PC-3 (cell line): Measurements from ENCODE around the gene NLN. TPM values are rescaled to one million over a fixed set of nuclear protein-coding genes. Genes with fewer than 3 reads are reported as not detected.

ENCODE experiments used
- ATAC-seq: fragments of 200-7000 bp; cut with Tn5 transposase; 2 replicates; pipeline ENCODE4 v1.9.1; 2020; ENCODE audit warnings: mild to moderate bottlenecking, moderate library complexity
- BruUV-seq: library from RNA; stranded (reverse); fragments of 400-500 nt; replicated peaks from 2 replicates; lab custom pipeline; 2021; lab: Mats Ljungman, UMichigan
- CTCF ChIA-PET: fragments of 300-600 bp; sonication (Branson Sonifier 250); formaldehyde crosslinking; loops from one replicate; lab custom pipeline; 2022; ENCODE audit warnings: antibody characterized with exemption; lab: Charles Lee
- POLR2A ChIA-PET: fragments of 300-600 bp; sonication (Branson Sonifier 250); formaldehyde crosslinking; loops from one replicate; lab custom pipeline; 2022; ENCODE audit warnings: antibody characterized with exemption; ENCODE audit not compliant: unreplicated experiment; lab: Charles Lee
- DNase-seq: peaks from one replicate; pipeline ENCODE4 v3.0.0-alpha.2; 2015
- H2AFZ ChIP-seq: fragments of 300-600 bp; sonication (generic); 2 replicates; pipeline ENCODE4 v1.6.0; 2016; ENCODE audit warnings: antibody characterized with exemption, low read length
- H3F3A ChIP-seq: fragments of 300-600 bp; sonication (generic); one replicate; pipeline ENCODE4 v1.6.0; 2017; ENCODE audit warnings: antibody characterized with exemption, low read length, control low read depth, mild to moderate bottlenecking; ENCODE audit not compliant: unreplicated experiment
- H3K27ac ChIP-seq: fragments of 300-600 bp; sonication (generic); 2 replicates; pipeline ENCODE4 v1.5.1; 2016; ENCODE audit warnings: mild to moderate bottlenecking, low read length
- H3K27me3 ChIP-seq: fragments of 300-600 bp; sonication (generic); 2 replicates; pipeline ENCODE4 v1.6.1; 2016; ENCODE audit warnings: low read length, mixed read lengths
- H3K36me3 ChIP-seq: fragments of 300-600 bp; sonication (generic); 2 replicates; pipeline ENCODE4 v1.6.1; 2016; ENCODE audit warnings: low read depth, mixed run types, low read length, mixed read lengths
- H3K4me1 ChIP-seq: fragments of 300-600 bp; sonication (generic); 2 replicates; pipeline ENCODE4 v1.5.1; 2016; ENCODE audit warnings: low read length; ENCODE audit not compliant: insufficient read depth
- H3K4me2 ChIP-seq: fragments of 300-600 bp; sonication (generic); 2 replicates; pipeline ENCODE4 v1.6.0; 2016; ENCODE audit warnings: low read length
- H3K4me3 ChIP-seq: fragments of 300-600 bp; sonication (generic); 2 replicates; pipeline ENCODE4 v1.5.1; 2016; ENCODE audit warnings: mild to moderate bottlenecking, low read length, mixed read lengths
- H3K79me2 ChIP-seq: fragments of 300-600 bp; sonication (generic); 2 replicates; pipeline ENCODE4 v1.6.1; 2017; ENCODE audit warnings: low read length, mixed read lengths
- H3K9ac ChIP-seq: fragments of 300-600 bp; sonication (generic); 2 replicates; pipeline ENCODE4 v1.6.0; 2016; ENCODE audit warnings: mild to moderate bottlenecking, low read length
- H3K9me2 ChIP-seq: fragments of 300-600 bp; sonication (generic); replicated peaks from 2 replicates; pipeline ENCODE4 v1.6.1; 2016; ENCODE audit warnings: mixed run types, low read length, mixed read lengths
- H3K9me3 ChIP-seq: fragments of 300-600 bp; sonication (generic); 2 replicates; pipeline ENCODE4 v1.6.1; 2016; ENCODE audit warnings: low read length, mixed read lengths
- H4K20me1 ChIP-seq: fragments of 300-600 bp; sonication (generic); 2 replicates; pipeline ENCODE4 v1.6.1; 2016; ENCODE audit warnings: low read length, mixed read lengths
- EZH2 ChIP-seq: fragments of 300-600 bp; sonication (generic); IDR thresholded peaks from one replicate; pipeline ENCODE4 v1.6.1; 2017; ENCODE audit warnings: antibody characterized with exemption, mild to moderate bottlenecking, low read length; ENCODE audit not compliant: unreplicated experiment
- EZH2phosphoT487 ChIP-seq: fragments of 300-600 bp; sonication (generic); IDR thresholded peaks from 2 replicates; pipeline ENCODE4 v1.6.1; 2018; ENCODE audit warnings: mild to moderate bottlenecking, antibody characterized with exemption, low read length, borderline replicate concordance
- intact Hi-C: fragments of 100-400 bp; cut with micrococcal nuclease; formaldehyde crosslinking; loops from 2 replicates; pipeline ENCODE4 v1.9.0; 2023
- total RNA-seq: library from RNA; depleted of rRNA; stranded (reverse); fragments of >200 nt; gene quantifications from 2 replicates; pipeline ENCODE4 v1.2.3, GENCODE V29; 2014
- TF ChIP-seq, protein P1 (sequence below): fragments of 300-600 bp; sonication (generic); conservative IDR thresholded peaks from 2 replicates; pipeline ENCODE4 v1.5.1; 2017; ENCODE audit warnings: antibody characterized with exemption, low read depth, mild to moderate bottlenecking, low read length

The NLN gene
- total RNA-seq, 1 experiment from 2014 or later = 13.6 TPM

DNA sequence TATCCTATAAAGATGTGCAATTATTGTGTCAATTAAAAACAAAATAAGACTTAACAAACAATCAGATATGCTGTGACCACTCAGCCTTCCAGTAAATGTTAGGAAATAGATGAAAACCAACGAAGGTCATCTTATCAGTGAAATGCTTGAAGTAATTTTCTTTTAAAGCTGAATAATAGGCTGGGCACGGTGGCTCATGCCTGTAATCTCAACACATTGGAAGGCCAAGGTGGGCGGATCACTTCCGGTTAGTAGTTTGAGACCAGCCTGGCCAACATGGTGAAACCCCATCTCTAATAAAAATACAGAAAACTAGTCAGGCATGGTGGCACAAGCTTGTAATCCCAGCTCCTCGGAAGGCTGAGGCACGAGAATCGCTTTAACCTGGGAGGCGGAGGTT lies 31.2 kb downstream of the NLN start:
- no peak for TF ChIP-seq EZH2
- no peak for TF ChIP-seq EZH2phosphoT487
- TF ChIP-seq, protein P1, sequence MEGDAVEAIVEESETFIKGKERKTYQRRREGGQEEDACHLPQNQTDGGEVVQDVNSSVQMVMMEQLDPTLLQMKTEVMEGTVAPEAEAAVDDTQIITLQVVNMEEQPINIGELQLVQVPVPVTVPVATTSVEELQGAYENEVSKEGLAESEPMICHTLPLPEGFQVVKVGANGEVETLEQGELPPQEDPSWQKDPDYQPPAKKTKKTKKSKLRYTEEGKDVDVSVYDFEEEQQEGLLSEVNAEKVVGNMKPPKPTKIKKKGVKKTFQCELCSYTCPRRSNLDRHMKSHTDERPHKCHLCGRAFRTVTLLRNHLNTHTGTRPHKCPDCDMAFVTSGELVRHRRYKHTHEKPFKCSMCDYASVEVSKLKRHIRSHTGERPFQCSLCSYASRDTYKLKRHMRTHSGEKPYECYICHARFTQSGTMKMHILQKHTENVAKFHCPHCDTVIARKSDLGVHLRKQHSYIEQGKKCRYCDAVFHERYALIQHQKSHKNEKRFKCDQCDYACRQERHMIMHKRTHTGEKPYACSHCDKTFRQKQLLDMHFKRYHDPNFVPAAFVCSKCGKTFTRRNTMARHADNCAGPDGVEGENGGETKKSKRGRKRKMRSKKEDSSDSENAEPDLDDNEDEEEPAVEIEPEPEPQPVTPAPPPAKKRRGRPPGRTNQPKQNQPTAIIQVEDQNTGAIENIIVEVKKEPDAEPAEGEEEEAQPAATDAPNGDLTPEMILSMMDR = no peak
- no peaks in the 10 kb centered on the region for H3K27me3 ChIP-seq
- no peaks in the 10 kb centered on the region for H3K9me2 ChIP-seq
- no peaks in the 10 kb centered on the region for H3K36me3 ChIP-seq
- no peaks in the 10 kb centered on the region for H3K9me3 ChIP-seq
- ATAC-seq (no peak), DNase-seq (no peak)
- H3K4me2 ChIP-seq = no peak overlapping the region
- no peaks in the 10 kb centered on the region for H3K79me2 ChIP-seq
- H3K9ac ChIP-seq = no peak overlapping the region
- H3F3A ChIP-seq = no peaks in the 10 kb centered on the region
- no peak overlapping the region for H3K4me3 ChIP-seq
- no peak overlapping the region for H2AFZ ChIP-seq
- H3K27ac ChIP-seq = no peak overlapping the region
- no peaks in the 10 kb centered on the region for H4K20me1 ChIP-seq
- no TSS peak for BruUV-seq
- intact Hi-C loops = no loop called here
- ChIA-PET POLR2A (no interaction called here), CTCF (no interaction called here)
- H3K4me1 ChIP-seq = no peaks in the 10 kb centered on the region

DNA sequence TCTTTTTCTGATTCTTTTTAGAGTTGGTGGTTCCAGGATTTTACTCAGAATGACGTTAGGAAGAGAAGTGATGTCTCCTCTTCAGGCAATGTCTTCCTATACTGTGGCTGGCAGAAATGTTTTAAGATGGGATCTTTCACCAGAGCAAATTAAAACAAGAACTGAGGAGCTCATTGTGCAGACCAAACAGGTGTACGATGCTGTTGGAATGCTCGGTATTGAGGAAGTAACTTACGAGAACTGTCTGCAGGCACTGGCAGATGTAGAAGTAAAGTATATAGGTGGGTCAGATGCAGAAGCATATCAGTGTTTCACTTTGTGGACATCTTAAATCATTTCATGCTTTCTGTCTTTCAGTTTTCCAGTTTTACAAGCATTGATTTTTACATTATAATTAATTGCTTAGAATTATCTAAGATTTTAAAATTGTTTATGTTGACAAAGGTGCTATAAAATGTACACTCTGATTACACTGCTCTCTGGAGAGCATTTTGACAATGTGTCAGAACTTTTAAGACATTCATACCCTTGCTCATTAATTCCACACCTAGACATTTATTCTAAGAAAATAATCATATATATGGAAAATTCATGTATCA lies 36.6 kb downstream of the NLN start:
- Histone ChIP-seq H3K4me1 (peaks cover 3% of the 10 kb centered on the region; the same call in 1 of the 2 replicates), H3K9ac (no peak overlapping the region), H3K9me3 (no peaks in the 10 kb centered on the region), H3K27ac (no peak overlapping the region), H3F3A (no peaks in the 10 kb centered on the region), H3K27me3 (no peaks in the 10 kb centered on the region), H3K36me3 (no peaks in the 10 kb centered on the region), H2AFZ (no peak overlapping the region), H4K20me1 (no peaks in the 10 kb centered on the region), H3K4me3 (no peak overlapping the region), H3K9me2 (no peaks in the 10 kb centered on the region), H3K79me2 (no peaks in the 10 kb centered on the region), H3K4me2 (no peak overlapping the region)
- ATAC-seq = no peak
- DNase-seq = no peak
- TF ChIP-seq EZH2 (no peak), EZH2phosphoT487 (no peak)
- TF ChIP-seq, protein P1 = no peak
- CTCF ChIA-PET = no interaction called here
- POLR2A ChIA-PET = no interaction called here
- BruUV-seq = no TSS peak
- intact Hi-C loops = no loop called here
